OCI-LY1 (cell line): ENCODE results near the gene TRIP12.

Experiments used
- H2AFZ ChIP-seq: fragments of 200-600 bp; sonication (generic), shearing (Covaris generic); 2 replicates; pipeline ENCODE4 v1.6.0; 2014; ENCODE audit warnings: antibody characterized with exemption, mild to moderate bottlenecking, low read length
- H3F3A ChIP-seq: fragments of 200-600 bp; sonication (generic), shearing (Covaris generic); 2 replicates; pipeline ENCODE4 v1.6.0; 2014; ENCODE audit warnings: mild to moderate bottlenecking, antibody characterized with exemption, low read length, moderate library complexity; ENCODE audit not compliant: insufficient read depth
- H3K27ac ChIP-seq: fragments of 200-600 bp; sonication (generic); 2 replicates; pipeline ENCODE4 v1.5.1; 2014; ENCODE audit warnings: low read length, mixed run types, mild to moderate bottlenecking, low read depth; ENCODE audit not compliant: poor library complexity, severe bottlenecking
- H3K27me3 ChIP-seq: fragments of 200-600 bp; sonication (generic); 2 replicates; pipeline ENCODE4 v1.6.0; 2014; ENCODE audit warnings: antibody characterized with exemption, mild to moderate bottlenecking, low read length, moderate library complexity; ENCODE audit not compliant: insufficient read depth
- H3K36me3 ChIP-seq: fragments of 200-600 bp; sonication (generic); 2 replicates; pipeline ENCODE4 v1.6.1; 2014; ENCODE audit warnings: mild to moderate bottlenecking, antibody characterized with exemption, low read length, moderate library complexity, mixed read lengths; ENCODE audit not compliant: insufficient read depth
- H3K4me1 ChIP-seq: fragments of 200-600 bp; sonication (generic); 2 replicates; pipeline ENCODE4 v1.5.1; 2014; ENCODE audit warnings: mild to moderate bottlenecking, low read length, moderate library complexity; ENCODE audit not compliant: insufficient read depth, severe bottlenecking
- H3K4me2 ChIP-seq: fragments of 200-600 bp; sonication (generic), shearing (Covaris generic); 2 replicates; pipeline ENCODE4 v1.6.1; 2014; ENCODE audit warnings: low read length
- H3K4me3 ChIP-seq: fragments of 200-600 bp; sonication (generic); 2 replicates; pipeline ENCODE4 v1.5.1; 2014; ENCODE audit warnings: low read length, low read depth, mild to moderate bottlenecking, mixed read lengths; ENCODE audit not compliant: poor library complexity, severe bottlenecking
- H3K79me2 ChIP-seq: fragments of 200-600 bp; shearing (Covaris generic); 2 replicates; pipeline ENCODE4 v1.6.1; 2016; ENCODE audit warnings: mixed run types, low read length, mixed read lengths; ENCODE audit not compliant: insufficient read depth
- H3K9ac ChIP-seq: fragments of 200-600 bp; sonication (generic), shearing (Covaris generic); 2 replicates; pipeline ENCODE4 v1.6.1; 2014; ENCODE audit warnings: mild to moderate bottlenecking, low read length, mixed read lengths
- H3K9me2 ChIP-seq: fragments of 200-600 bp; sonication (generic), shearing (Covaris generic); 2 replicates; pipeline ENCODE4 v1.6.1; 2014; ENCODE audit warnings: low read depth, mild to moderate bottlenecking, low read length, mixed read lengths
- H3K9me3 ChIP-seq: fragments of 200-600 bp; shearing (Covaris generic); 2 replicates; pipeline ENCODE4 v1.6.1; 2014; ENCODE audit warnings: low read length, mixed read lengths
- H4K20me1 ChIP-seq: fragments of 200-600 bp; sonication (generic), shearing (Covaris generic); 2 replicates; pipeline ENCODE4 v1.6.0; 2016; ENCODE audit warnings: mild to moderate bottlenecking, low read length; ENCODE audit not compliant: insufficient read depth
- CTCF ChIP-seq: fragments of 200-600 bp; sonication (generic), shearing (Covaris generic); IDR thresholded peaks from 2 replicates; pipeline ENCODE4 v1.5.1; 2017; ENCODE audit warnings: mild to moderate bottlenecking, antibody characterized with exemption, low read length, moderate library complexity, mixed read lengths
- EZH2 ChIP-seq: fragments of 200-600 bp; sonication (generic), shearing (Covaris generic); IDR thresholded peaks from 2 replicates; pipeline ENCODE4 v1.8.0; 2017; ENCODE audit warnings: borderline replicate concordance, mixed run types, mild to moderate bottlenecking, antibody characterized with exemption, low read length, moderate library complexity, mixed read lengths

Gene TRIP12

GRCh38 chr2:229780856-229781773, 140.7 kb downstream of the TRIP12 start:
- H3K4me2 ChIP-seq, result no peak overlapping the region
- H3K27me3 ChIP-seq, result no peaks in the 10 kb centered on the region
- H3K36me3 ChIP-seq, result peaks cover 68% of the 10 kb centered on the region; the same call in 1 of the 2 replicates
- no peak for TF ChIP-seq EZH2
- peak; percentile 89 for TF ChIP-seq CTCF
- no peak overlapping the region for H3K9ac ChIP-seq
- H3K4me1 ChIP-seq, result peaks cover 3% of the 10 kb centered on the region
- H3K9me3 ChIP-seq, result no peaks in the 10 kb centered on the region
- H3K27ac ChIP-seq, result no peak overlapping the region
- no peaks in the 10 kb centered on the region for H4K20me1 ChIP-seq
- no peak overlapping the region for H3K4me3 ChIP-seq
- no peaks in the 10 kb centered on the region for H3K79me2 ChIP-seq
- H3F3A ChIP-seq, result no peaks in the 10 kb centered on the region
- no peak overlapping the region for H2AFZ ChIP-seq
- no peaks in the 10 kb centered on the region for H3K9me2 ChIP-seq

- Histone ChIP-seq H3K36me3 (peaks cover 71% of the 10 kb centered on the region; the same call in 1 of the 2 replicates), H3K9me2 (no peaks in the 10 kb centered on the region), H3K9ac (no peak overlapping the region)
These were observed 142.2 kb downstream of the TRIP12 start for GRCh38 chr2:229779650-229780049.

GRCh38 chr2:229777716-229778115, 144.1 kb downstream of the TRIP12 start:
- no peak overlapping the region for H3K4me3 ChIP-seq
- no peak overlapping the region for H3K27ac ChIP-seq
- peaks cover 11% of the 10 kb centered on the region for H3K4me1 ChIP-seq
- H3K9me2 ChIP-seq, result no peaks in the 10 kb centered on the region
- H4K20me1 ChIP-seq, result no peaks in the 10 kb centered on the region
- H3F3A ChIP-seq, result no peaks in the 10 kb centered on the region
- TF ChIP-seq EZH2 (no peak), CTCF (no peak)
- peaks cover 81% of the 10 kb centered on the region for H3K36me3 ChIP-seq
- H3K79me2 ChIP-seq, result no peaks in the 10 kb centered on the region
- no peak overlapping the region for H3K4me2 ChIP-seq
- no peaks in the 10 kb centered on the region for H3K9me3 ChIP-seq
- no peak overlapping the region for H2AFZ ChIP-seq
- H3K9ac ChIP-seq, result no peak overlapping the region
- no peaks in the 10 kb centered on the region for H3K27me3 ChIP-seq

More at GRCh38 chr2:229779650-229780049, 142.2 kb downstream of the TRIP12 start:
- Histone ChIP-seq H4K20me1 (no peaks in the 10 kb centered on the region), H3K27me3 (no peaks in the 10 kb centered on the region), H3K27ac (no peak overlapping the region), H3K4me2 (no peak overlapping the region), H2AFZ (no peak overlapping the region), H3K4me1 (peaks cover 11% of the 10 kb centered on the region), H3K9me3 (no peaks in the 10 kb centered on the region), H3F3A (no peaks in the 10 kb centered on the region), H3K4me3 (no peak overlapping the region), H3K79me2 (no peaks in the 10 kb centered on the region)
- TF ChIP-seq EZH2, result no peak
- TF ChIP-seq CTCF, result no peak
